Measurements from ENCODE around the gene FSIP1. TPM values are rescaled to one million over a fixed set of nuclear protein-coding genes. Genes with fewer than 3 reads are reported as not detected.
A peak's percentile ranks its signal among the peaks of the same experiment; 100 is the strongest.

The FSIP1 gene
- total RNA-seq, 1 experiment from 2014 or later: 0.61 TPM

GRCh38 chr15:39774688-39775267, 7.9 kb downstream of the FSIP1 start:
- no peak for DNase-seq (ENCODE audit: low spot score)
- TF ChIP-seq ZBTB21 (CRISPR knock-in tag; IDR thresholded peaks at IDR 0.05; ENCODE audit: borderline replicate concordance) (no peak), HMGA2 (CRISPR knock-in tag; IDR thresholded peaks at IDR 0.05) (no peak), IRF2 (CRISPR knock-in tag; IDR thresholded peaks at IDR 0.05; ENCODE audit: borderline replicate concordance, low read depth) (no peak), USF1 (CRISPR knock-in tag; IDR thresholded peaks at IDR 0.05) (no peak), OVOL2 (CRISPR knock-in tag; IDR thresholded peaks at IDR 0.05; ENCODE audit: borderline replicate concordance) (no peak), PREB (CRISPR knock-in tag; IDR thresholded peaks at IDR 0.05; ENCODE audit: borderline replicate concordance) (no peak), ATF1 (CRISPR knock-in tag; IDR thresholded peaks at IDR 0.05) (no peak), CDX4 (CRISPR knock-in tag; IDR thresholded peaks at IDR 0.05; ENCODE audit: borderline replicate concordance) (no peak), ZNF671 (CRISPR knock-in tag; IDR thresholded peaks at IDR 0.05) (no peak)
- TF ChIP-seq, protein P1, sequence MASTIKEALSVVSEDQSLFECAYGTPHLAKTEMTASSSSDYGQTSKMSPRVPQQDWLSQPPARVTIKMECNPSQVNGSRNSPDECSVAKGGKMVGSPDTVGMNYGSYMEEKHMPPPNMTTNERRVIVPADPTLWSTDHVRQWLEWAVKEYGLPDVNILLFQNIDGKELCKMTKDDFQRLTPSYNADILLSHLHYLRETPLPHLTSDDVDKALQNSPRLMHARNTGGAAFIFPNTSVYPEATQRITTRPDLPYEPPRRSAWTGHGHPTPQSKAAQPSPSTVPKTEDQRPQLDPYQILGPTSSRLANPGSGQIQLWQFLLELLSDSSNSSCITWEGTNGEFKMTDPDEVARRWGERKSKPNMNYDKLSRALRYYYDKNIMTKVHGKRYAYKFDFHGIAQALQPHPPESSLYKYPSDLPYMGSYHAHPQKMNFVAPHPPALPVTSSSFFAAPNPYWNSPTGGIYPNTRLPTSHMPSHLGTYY (CRISPR knock-in tag; IDR thresholded peaks at IDR 0.05): no peak
- TF ChIP-seq, protein P2, sequence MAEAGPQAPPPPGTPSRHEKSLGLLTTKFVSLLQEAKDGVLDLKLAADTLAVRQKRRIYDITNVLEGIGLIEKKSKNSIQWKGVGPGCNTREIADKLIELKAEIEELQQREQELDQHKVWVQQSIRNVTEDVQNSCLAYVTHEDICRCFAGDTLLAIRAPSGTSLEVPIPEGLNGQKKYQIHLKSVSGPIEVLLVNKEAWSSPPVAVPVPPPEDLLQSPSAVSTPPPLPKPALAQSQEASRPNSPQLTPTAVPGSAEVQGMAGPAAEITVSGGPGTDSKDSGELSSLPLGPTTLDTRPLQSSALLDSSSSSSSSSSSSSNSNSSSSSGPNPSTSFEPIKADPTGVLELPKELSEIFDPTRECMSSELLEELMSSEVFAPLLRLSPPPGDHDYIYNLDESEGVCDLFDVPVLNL (CRISPR knock-in tag; IDR thresholded peaks at IDR 0.05; ENCODE audit: borderline replicate concordance, low read depth): no peak
- TF ChIP-seq, protein P3, sequence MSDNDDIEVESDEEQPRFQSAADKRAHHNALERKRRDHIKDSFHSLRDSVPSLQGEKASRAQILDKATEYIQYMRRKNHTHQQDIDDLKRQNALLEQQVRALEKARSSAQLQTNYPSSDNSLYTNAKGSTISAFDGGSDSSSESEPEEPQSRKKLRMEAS (CRISPR knock-in tag; IDR thresholded peaks at IDR 0.05): no peak
- TF ChIP-seq, protein P4, sequence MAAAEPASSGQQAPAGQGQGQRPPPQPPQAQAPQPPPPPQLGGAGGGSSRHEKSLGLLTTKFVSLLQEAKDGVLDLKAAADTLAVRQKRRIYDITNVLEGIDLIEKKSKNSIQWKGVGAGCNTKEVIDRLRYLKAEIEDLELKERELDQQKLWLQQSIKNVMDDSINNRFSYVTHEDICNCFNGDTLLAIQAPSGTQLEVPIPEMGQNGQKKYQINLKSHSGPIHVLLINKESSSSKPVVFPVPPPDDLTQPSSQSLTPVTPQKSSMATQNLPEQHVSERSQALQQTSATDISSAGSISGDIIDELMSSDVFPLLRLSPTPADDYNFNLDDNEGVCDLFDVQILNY (CRISPR knock-in tag; IDR thresholded peaks at IDR 0.05): no peak
- H3K27me3 Mint-ChIP-seq (ENCODE audit: low read depth): no peaks in the 10 kb centered on the region; the same call in 1 of the 2 replicates
- no peaks in the 10 kb centered on the region for H3K9me3 Mint-ChIP-seq
- CTCF ChIA-PET: interaction anchor here (3.9 kb wide), 1 partner anchor 18 kb away, joined by 18 read pairs; no protein-coding TSS in a partner anchor
- H3K36me3 Mint-ChIP-seq: no peaks in the 10 kb centered on the region
- H3K4me1 Mint-ChIP-seq: peaks cover 24% of the 10 kb centered on the region
- ATAC-seq: no peak
- no peak overlapping the region for H3K4me3 Mint-ChIP-seq
- POLR2A ChIA-PET: no interaction called here
- H3K27ac Mint-ChIP-seq: no peak overlapping the region

DNA sequence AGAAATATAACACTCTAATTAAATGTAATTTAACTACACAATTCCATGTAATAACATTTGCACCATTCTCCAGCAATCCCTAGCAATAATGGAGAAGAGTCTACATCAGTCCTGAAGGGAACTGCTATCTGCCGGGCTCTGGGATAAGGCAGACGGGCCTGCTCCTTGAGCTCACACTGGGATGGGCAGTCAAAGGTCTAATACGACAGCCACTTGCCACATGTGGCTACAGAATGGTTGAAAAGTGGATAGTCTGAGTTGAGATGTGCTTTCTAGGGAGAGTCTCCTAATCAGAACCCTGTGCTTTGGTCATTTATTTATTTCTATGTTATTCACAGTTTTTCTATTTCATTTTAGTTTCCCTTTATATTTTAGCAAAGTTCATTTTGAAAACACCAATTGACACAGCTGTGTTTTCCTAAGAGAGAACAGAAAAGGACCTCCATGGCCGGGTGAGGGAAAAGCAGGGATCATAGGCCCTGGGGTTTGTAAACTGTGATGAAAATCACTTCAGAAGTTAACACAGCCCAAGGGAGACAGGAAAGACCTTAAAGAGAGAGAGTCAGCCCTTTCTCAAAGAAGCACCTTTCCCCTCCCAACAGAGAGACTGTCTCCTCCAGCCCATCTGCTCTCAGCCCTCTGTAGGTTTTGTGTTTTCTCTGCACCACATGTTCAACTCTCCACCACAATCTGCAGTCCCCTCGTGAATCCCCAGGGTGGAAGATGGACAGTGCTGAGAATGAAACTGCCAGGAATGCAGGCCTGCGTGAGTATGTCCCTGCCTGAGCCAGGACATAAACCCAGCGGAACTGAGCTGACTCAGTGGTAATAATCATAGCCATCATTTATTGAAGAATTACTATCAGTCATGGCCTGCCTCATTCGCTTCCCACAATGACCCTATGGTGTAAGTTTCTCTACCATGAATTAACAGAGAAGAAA, 11.6 kb downstream of the FSIP1 start:
- Mint-ChIP-seq H3K4me3 (no peak overlapping the region), H3K27ac (peak overlapping the region; percentile 27; the same call in 1 of the 2 replicates), H3K36me3 (peaks cover 10% of the 10 kb centered on the region), H3K9me3 (peaks cover 16% of the 10 kb centered on the region), H3K4me1 (peaks cover 8% of the 10 kb centered on the region), H3K27me3 (ENCODE audit: low read depth) (no peaks in the 10 kb centered on the region)
- DNase-seq (ENCODE audit: low spot score) (no peak), ATAC-seq (peak; percentile 56)
- POLR2A ChIA-PET: no interaction called here
- CTCF ChIA-PET: interaction anchor here (0.8 to 3.9 kb wide), 2 partner anchors 14 kb away, joined by 4 to 18 read pairs; no protein-coding TSS in a partner anchor
- TF ChIP-seq ZNF263 (CRISPR knock-in tag; IDR thresholded peaks at IDR 0.05; ENCODE audit: low read depth): no peak
- TF ChIP-seq ZNF512 (CRISPR knock-in tag; IDR thresholded peaks at IDR 0.05; ENCODE audit: borderline replicate concordance): no peak
- TF ChIP-seq SP1 (CRISPR knock-in tag; conservative IDR thresholded peaks at IDR 0.05): no peak
- TF ChIP-seq, protein P5, sequence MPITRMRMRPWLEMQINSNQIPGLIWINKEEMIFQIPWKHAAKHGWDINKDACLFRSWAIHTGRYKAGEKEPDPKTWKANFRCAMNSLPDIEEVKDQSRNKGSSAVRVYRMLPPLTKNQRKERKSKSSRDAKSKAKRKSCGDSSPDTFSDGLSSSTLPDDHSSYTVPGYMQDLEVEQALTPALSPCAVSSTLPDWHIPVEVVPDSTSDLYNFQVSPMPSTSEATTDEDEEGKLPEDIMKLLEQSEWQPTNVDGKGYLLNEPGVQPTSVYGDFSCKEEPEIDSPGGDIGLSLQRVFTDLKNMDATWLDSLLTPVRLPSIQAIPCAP (CRISPR knock-in tag; IDR thresholded peaks at IDR 0.05): no peak
- TF ChIP-seq, protein P6, sequence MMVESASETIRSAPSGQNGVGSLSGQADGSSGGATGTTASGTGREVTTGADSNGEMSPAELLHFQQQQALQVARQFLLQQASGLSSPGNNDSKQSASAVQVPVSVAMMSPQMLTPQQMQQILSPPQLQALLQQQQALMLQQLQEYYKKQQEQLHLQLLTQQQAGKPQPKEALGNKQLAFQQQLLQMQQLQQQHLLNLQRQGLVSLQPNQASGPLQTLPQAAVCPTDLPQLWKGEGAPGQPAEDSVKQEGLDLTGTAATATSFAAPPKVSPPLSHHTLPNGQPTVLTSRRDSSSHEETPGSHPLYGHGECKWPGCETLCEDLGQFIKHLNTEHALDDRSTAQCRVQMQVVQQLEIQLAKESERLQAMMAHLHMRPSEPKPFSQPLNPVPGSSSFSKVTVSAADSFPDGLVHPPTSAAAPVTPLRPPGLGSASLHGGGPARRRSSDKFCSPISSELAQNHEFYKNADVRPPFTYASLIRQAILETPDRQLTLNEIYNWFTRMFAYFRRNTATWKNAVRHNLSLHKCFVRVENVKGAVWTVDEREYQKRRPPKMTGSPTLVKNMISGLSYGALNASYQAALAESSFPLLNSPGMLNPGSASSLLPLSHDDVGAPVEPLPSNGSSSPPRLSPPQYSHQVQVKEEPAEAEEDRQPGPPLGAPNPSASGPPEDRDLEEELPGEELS (CRISPR knock-in tag; IDR thresholded peaks at IDR 0.05): no peak
- no peak for TF ChIP-seq ETV6 (CRISPR knock-in tag; IDR thresholded peaks at IDR 0.05)
- TF ChIP-seq ZNF416 (CRISPR knock-in tag; IDR thresholded peaks at IDR 0.05): no peak
- TF ChIP-seq FOXK1 (CRISPR knock-in tag; IDR thresholded peaks at IDR 0.05): no peak
- no peak for TF ChIP-seq RELA (CRISPR knock-in tag; IDR thresholded peaks at IDR 0.05; ENCODE audit: borderline replicate concordance)
